Keratinocyte (primary cell): ENCODE data around the gene RAC2. TPM values are rescaled to one million over a fixed set of nuclear protein-coding genes. Genes with fewer than 3 reads are reported as not detected.

Source experiments
- DNase-seq: peaks from one replicate; pipeline ENCODE4 v3.0.0-alpha.2; 2011; ENCODE audit warnings: low read depth, missing footprints, low spot score
- FAIRE-seq: peaks from 2 replicates; lab custom pipeline; 2011; peaks lifted over from hg19 to GRCh38; lab: Jason Lieb, UNC
- H2AFZ ChIP-seq: 2 replicates; pipeline ENCODE4 v1.6.0; 2012; ENCODE audit warnings: low read length, control low read depth, inconsistent platforms; ENCODE audit not compliant: control insufficient read depth
- H3K27ac ChIP-seq: 2 replicates; pipeline ENCODE4 v1.5.1; 2011; ENCODE audit warnings: low read length; ENCODE audit not compliant: control insufficient read depth, insufficient read depth
- H3K27me3 ChIP-seq: 3 replicates; pipeline ENCODE4 v1.6.0; 2011; ENCODE audit warnings: low read length; ENCODE audit not compliant: control insufficient read depth, insufficient read depth; ENCODE audit errors: extremely low read depth
- H3K36me3 ChIP-seq, 2 experiments: 2 replicates in 1 of 2; 3 replicates in 1 of 2; pipeline ENCODE4 v1.5.1; 2011; ENCODE audit warnings: low read length in 2 of 2, mild to moderate bottlenecking in 1 of 2; ENCODE audit not compliant: control insufficient read depth in 2 of 2, insufficient read depth in 2 of 2; ENCODE audit errors: extremely low read depth in 1 of 2
- H3K4me1 ChIP-seq: 3 replicates; pipeline ENCODE4 v1.5.1; 2011; ENCODE audit warnings: low read length; ENCODE audit not compliant: control insufficient read depth, insufficient read depth; ENCODE audit errors: extremely low read depth
- H3K4me2 ChIP-seq: 3 replicates; pipeline ENCODE4 v1.6.0; 2011; ENCODE audit warnings: low read depth, low read length; ENCODE audit not compliant: control insufficient read depth, insufficient read depth; ENCODE audit errors: extremely low read depth
- H3K4me3 ChIP-seq, 3 experiments: fragments of 200-600 bp in 1 of 3; sonication (generic) in 1 of 3; 2 replicates in 2 of 3; 3 replicates in 1 of 3; pipeline ENCODE4 v1.5.1; 2011 to 2016; ENCODE audit warnings: low read length in 3 of 3, mild to moderate bottlenecking in 3 of 3, control low read depth in 2 of 3, inconsistent platforms in 1 of 3, low read depth in 1 of 3, mixed read lengths in 1 of 3, mixed run types in 1 of 3, moderate library complexity in 1 of 3; ENCODE audit not compliant: control insufficient read depth in 2 of 3, insufficient read depth in 2 of 3; ENCODE audit errors: extremely low read depth in 1 of 3
- H3K79me2 ChIP-seq: 2 replicates; pipeline ENCODE4 v1.6.0; 2012; ENCODE audit warnings: low read length; ENCODE audit not compliant: control insufficient read depth, insufficient read depth
- H3K9ac ChIP-seq: 3 replicates; pipeline ENCODE4 v1.6.0; 2011; ENCODE audit warnings: low read length; ENCODE audit not compliant: control insufficient read depth, insufficient read depth; ENCODE audit errors: extremely low read depth
- H3K9me1 ChIP-seq: 3 replicates; pipeline ENCODE4 v1.6.0; 2011; ENCODE audit warnings: low read length; ENCODE audit not compliant: control insufficient read depth, insufficient read depth; ENCODE audit errors: extremely low read depth
- H3K9me3 ChIP-seq: 2 replicates; pipeline ENCODE4 v1.5.1; 2012; ENCODE audit warnings: low read depth, low read length; ENCODE audit not compliant: control insufficient read depth
- H4K20me1 ChIP-seq: 3 replicates; pipeline ENCODE4 v1.6.0; 2011; ENCODE audit warnings: low read length; ENCODE audit not compliant: control insufficient read depth, insufficient read depth; ENCODE audit errors: extremely low read depth
- CTCF ChIP-seq, 3 experiments: IDR thresholded peaks in 1 of 3; conservative IDR thresholded peaks in 1 of 3; optimal IDR thresholded peaks in 1 of 3; 2 replicates in 2 of 3; 3 replicates in 1 of 3; pipeline versions ENCODE3 to v1.5.1; 2011; ENCODE audit warnings: low read length in 3 of 3, mild to moderate bottlenecking in 3 of 3, moderate library complexity in 2 of 3, control low read depth in 1 of 3, inconsistent platforms in 1 of 3; ENCODE audit not compliant: insufficient read depth in 2 of 3; ENCODE audit errors: extremely low read depth in 1 of 3
- EZH2 ChIP-seq: IDR thresholded peaks from one replicate; pipeline ENCODE4 v1.6.1; 2012; ENCODE audit warnings: inconsistent platforms, mild to moderate bottlenecking, low read length, moderate library complexity
- dilution Hi-C: fragments of 300-500 bp; cut with MboI; formaldehyde crosslinking; loops from one replicate; pipeline ENCODE4 v1.7.0; 2020; ENCODE audit warnings: low sequenced_read_pairs; ENCODE audit not compliant: extremely low pct_ligation_motif_present
- polyA plus RNA-seq, 5 experiments: library from polyadenylated mRNA; depleted of rRNA in 3 of 5; stranded (reverse) in 3 of 5; stranded (forward) in 1 of 5; unstranded in 1 of 5; fragments of >200 nt; gene quantifications; 1 replicate in 1 of 5; 2 replicates in 3 of 5; 3 replicates in 1 of 5; pipeline versions ENCODE4 v1.2.1 to v1.2.3, GENCODE V29; 2011 to 2012; ENCODE audit warnings: missing spikeins in 2 of 5, low read depth in 1 of 5, low replicate concordance in 1 of 5

The RAC2 gene
- polyA plus RNA-seq, 1 donor (not counting 4 experiments of a cell fraction or from before 2014, with no cell fraction given), result 78.6 TPM

DNA sequence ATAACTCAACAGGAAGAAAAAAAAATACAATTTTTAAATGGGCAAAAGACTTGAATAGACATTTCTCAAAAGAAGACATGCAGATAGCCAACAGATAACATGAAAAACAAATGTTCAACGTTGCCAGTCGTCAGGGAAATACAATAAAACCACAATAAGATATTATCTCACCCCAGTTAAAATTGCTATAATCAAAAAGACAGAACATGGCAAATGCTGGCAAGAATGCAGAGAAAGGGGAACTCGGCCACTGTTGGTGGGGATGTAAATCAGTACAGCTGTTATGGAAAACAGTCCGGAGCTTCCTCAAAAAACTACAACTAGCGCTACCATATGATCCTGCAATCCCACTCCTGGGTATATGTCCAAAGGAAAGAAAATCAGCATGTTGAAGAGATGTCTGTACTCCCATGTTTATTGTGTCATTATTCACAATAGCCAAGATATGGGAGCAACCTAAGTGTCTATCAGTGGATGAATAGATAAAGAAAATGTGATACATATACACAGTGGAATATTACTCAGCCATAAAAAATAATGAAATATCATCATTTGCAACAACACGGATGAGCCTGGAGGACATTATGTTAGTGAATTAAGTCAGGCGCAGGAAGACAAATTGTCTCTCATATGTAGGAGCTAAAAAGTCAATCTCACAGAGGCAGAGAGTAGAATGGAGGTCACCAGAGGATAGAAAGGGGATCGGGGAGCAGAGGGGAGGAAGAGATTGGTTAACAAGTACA, 26.0 kb upstream of the RAC2 start:
- Histone ChIP-seq H3K4me2 (no peak overlapping the region), H2AFZ (no peak overlapping the region), H4K20me1 (no peaks in the 10 kb centered on the region), H3K9me1 (no peaks in the 10 kb centered on the region), H3K27me3 (peaks cover 8% of the 10 kb centered on the region), H3K9ac (no peak overlapping the region), H3K4me1 (peaks cover 11% of the 10 kb centered on the region), H3K79me2 (no peaks in the 10 kb centered on the region), H3K4me3 (no peak overlapping the region), H3K27ac (no peak overlapping the region), H3K9me3 (no peaks in the 10 kb centered on the region), H3K36me3 (no peaks in the 10 kb centered on the region)
- DNase-seq (no peak), FAIRE-seq (no peak)
- TF ChIP-seq EZH2 (no peak), CTCF (optimal IDR thresholded peaks at IDR 0.05 in 1 of 3, IDR thresholded peaks at IDR 0.05 in 1 of 3, conservative IDR thresholded peaks at IDR 0.05 in 1 of 3; ENCODE audit: extremely low read depth in 1 of 3, insufficient read depth in 2 of 3, low read length in 3 of 3) (no peak)
- dilution Hi-C loops, result no loop called here

DNA sequence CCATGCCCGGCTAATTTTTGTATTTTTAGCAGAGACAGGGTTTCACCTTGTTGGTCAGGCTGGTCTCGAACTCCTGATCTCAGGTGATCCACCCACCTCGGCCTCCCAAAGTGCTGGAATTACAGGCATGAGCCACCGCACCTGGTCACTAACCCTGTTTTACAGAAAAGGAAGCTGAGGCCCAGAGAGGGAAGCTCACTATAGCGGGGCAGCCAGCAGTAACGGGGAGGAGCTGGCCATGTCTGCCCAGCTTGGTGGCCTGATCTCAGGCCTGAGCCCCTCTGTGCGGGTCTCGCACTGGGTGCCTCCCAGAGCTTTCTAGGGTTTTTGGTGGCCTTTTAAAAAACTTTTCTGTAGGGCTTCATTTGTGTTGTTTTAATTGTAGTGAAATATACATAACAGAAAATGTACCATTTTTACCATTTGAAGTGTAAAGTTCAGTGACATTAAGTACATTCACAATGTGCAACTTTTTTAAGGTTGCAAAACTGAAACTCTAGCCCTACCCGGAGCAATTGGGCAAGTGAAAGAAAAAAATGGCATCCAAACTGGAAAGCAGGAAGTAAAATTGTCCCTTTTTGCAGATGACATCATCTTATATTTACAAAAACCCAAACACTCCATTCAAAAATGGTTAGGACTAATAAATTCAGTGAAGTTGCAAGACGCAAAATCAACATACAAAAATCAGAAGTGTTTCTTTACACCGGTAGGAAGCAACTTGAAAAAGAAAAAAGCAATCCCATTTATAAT, 23.8 kb upstream of the RAC2 start:
- Histone ChIP-seq H3K79me2 (no peaks in the 10 kb centered on the region), H3K9ac (no peak overlapping the region), H3K27me3 (peaks cover 12% of the 10 kb centered on the region), H4K20me1 (no peaks in the 10 kb centered on the region), H3K27ac (no peak overlapping the region), H3K9me3 (peaks cover 9% of the 10 kb centered on the region), H3K9me1 (no peaks in the 10 kb centered on the region), H3K4me1 (peaks cover 5% of the 10 kb centered on the region), H3K4me3 (no peak overlapping the region), H2AFZ (no peak overlapping the region), H3K4me2 (no peak overlapping the region), H3K36me3 (no peaks in the 10 kb centered on the region)
- FAIRE-seq (no peak), DNase-seq (no peak)
- dilution Hi-C loops, result no loop called here
- no peak for TF ChIP-seq EZH2
- no peak for TF ChIP-seq CTCF (optimal IDR thresholded peaks at IDR 0.05 in 1 of 3, IDR thresholded peaks at IDR 0.05 in 1 of 3, conservative IDR thresholded peaks at IDR 0.05 in 1 of 3; ENCODE audit: extremely low read depth in 1 of 3, insufficient read depth in 2 of 3, low read length in 3 of 3)
